ENCODE measurements around the gene ARHGEF7. TPM values are rescaled to one million over a fixed set of nuclear protein-coding genes. Genes with fewer than 3 reads are reported as not detected.

The ARHGEF7 gene
- total RNA-seq, 1 donor from 2014 or later: 73.7 TPM

DNA sequence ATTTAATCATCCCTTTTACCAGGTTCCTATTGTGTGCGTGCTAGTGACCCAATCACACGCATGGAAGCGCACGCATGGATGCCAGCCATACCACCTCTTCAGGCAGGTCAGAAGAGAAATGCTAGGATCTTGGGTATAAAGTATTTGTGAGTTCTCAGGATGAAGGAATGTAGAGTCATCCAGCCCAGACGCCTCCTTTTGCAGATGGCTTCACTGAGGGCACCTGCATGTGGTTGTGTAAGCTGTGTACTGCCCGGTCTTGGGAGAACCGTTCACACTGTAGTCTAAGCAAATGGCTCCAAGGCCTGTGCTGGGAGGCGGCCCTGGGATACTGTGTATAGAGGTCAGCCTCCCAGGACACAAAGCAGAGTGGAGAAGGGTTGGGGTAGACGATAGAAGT, 7.5 kb downstream of the ARHGEF7 start:
- TF ChIP-seq EZH2 (IDR thresholded peaks at IDR 0.05; ENCODE audit: insufficient read depth, low read length) (no peak), CTCF (IDR thresholded peaks at IDR 0.05; ENCODE audit: insufficient read depth, low read depth, low read length) (no peak)
- no peak overlapping the region for H3K4me3 Mint-ChIP-seq (ENCODE audit: unreplicated experiment)
- no peak overlapping the region for H3K27ac Mint-ChIP-seq (ENCODE audit: unreplicated experiment)
- peaks cover 4% of the 10 kb centered on the region for H4K20me1 ChIP-seq (ENCODE audit: insufficient read depth, low read length)
- H3K9me3 ChIP-seq (ENCODE audit: insufficient read depth, low read depth, low read length): no peaks in the 10 kb centered on the region
- H3K27me3 Mint-ChIP-seq (ENCODE audit: low read depth, unreplicated experiment): peaks cover 51% of the 10 kb centered on the region
- H3K9me3 Mint-ChIP-seq (ENCODE audit: unreplicated experiment): no peaks in the 10 kb centered on the region
- no peak overlapping the region for H3K9ac ChIP-seq (ENCODE audit: low read length)
- no peaks in the 10 kb centered on the region for H3K36me3 ChIP-seq (ENCODE audit: insufficient read depth, low read length)
- H3K27me3 ChIP-seq (ENCODE audit: insufficient read depth, low read length): peaks cover 2% of the 10 kb centered on the region
- no peak for FAIRE-seq
- H3K79me2 ChIP-seq (ENCODE audit: insufficient read depth, low read length): no peaks in the 10 kb centered on the region
- no peak for DNase-seq (ENCODE audit: low read depth)
- H3K27ac ChIP-seq (ENCODE audit: low read depth, low read length): no peak overlapping the region
- H3K4me1 Mint-ChIP-seq (ENCODE audit: low read depth, unreplicated experiment): no peaks in the 10 kb centered on the region
- no peaks in the 10 kb centered on the region for H3K4me1 ChIP-seq (ENCODE audit: insufficient read depth, low read length)
- no peak overlapping the region for H3K4me3 ChIP-seq (ENCODE audit: insufficient read depth, low read depth, low read length)
- no peak overlapping the region for H2AFZ ChIP-seq (ENCODE audit: low read depth, low read length)
- no peak overlapping the region for H3K4me2 ChIP-seq (ENCODE audit: low read length)
- H3K36me3 Mint-ChIP-seq (ENCODE audit: low read depth, unreplicated experiment): no peaks in the 10 kb centered on the region

- Histone ChIP-seq H4K20me1 (ENCODE audit: insufficient read depth, low read length) (peaks cover 4% of the 10 kb centered on the region), H3K27ac (ENCODE audit: low read depth, low read length) (no peak overlapping the region), H3K36me3 (ENCODE audit: insufficient read depth, low read length) (no peaks in the 10 kb centered on the region), H3K4me2 (ENCODE audit: low read length) (no peak overlapping the region), H3K4me3 (ENCODE audit: insufficient read depth, low read depth, low read length) (no peak overlapping the region), H3K9ac (ENCODE audit: low read length) (no peak overlapping the region), H2AFZ (ENCODE audit: low read depth, low read length) (no peak overlapping the region), H3K27me3 (ENCODE audit: insufficient read depth, low read length) (peaks cover 2% of the 10 kb centered on the region), H3K79me2 (ENCODE audit: insufficient read depth, low read length) (no peaks in the 10 kb centered on the region), H3K9me3 (ENCODE audit: insufficient read depth, low read depth, low read length) (no peaks in the 10 kb centered on the region), H3K4me1 (ENCODE audit: insufficient read depth, low read length) (no peaks in the 10 kb centered on the region)
- Mint-ChIP-seq H3K4me3 (ENCODE audit: unreplicated experiment) (no peak overlapping the region), H3K9me3 (ENCODE audit: unreplicated experiment) (peaks cover 2% of the 10 kb centered on the region), H3K36me3 (ENCODE audit: low read depth, unreplicated experiment) (no peaks in the 10 kb centered on the region), H3K4me1 (ENCODE audit: low read depth, unreplicated experiment) (no peaks in the 10 kb centered on the region), H3K27me3 (ENCODE audit: low read depth, unreplicated experiment) (peaks cover 48% of the 10 kb centered on the region), H3K27ac (ENCODE audit: unreplicated experiment) (no peak overlapping the region)
- TF ChIP-seq CTCF (IDR thresholded peaks at IDR 0.05; ENCODE audit: insufficient read depth, low read depth, low read length): no peak
- TF ChIP-seq EZH2 (IDR thresholded peaks at IDR 0.05; ENCODE audit: insufficient read depth, low read length): no peak
- FAIRE-seq (no peak), DNase-seq (ENCODE audit: low read depth) (no peak)
Measured at GRCh38 chr13:111123221-111123620, 8.1 kb downstream of the ARHGEF7 start.

DNA sequence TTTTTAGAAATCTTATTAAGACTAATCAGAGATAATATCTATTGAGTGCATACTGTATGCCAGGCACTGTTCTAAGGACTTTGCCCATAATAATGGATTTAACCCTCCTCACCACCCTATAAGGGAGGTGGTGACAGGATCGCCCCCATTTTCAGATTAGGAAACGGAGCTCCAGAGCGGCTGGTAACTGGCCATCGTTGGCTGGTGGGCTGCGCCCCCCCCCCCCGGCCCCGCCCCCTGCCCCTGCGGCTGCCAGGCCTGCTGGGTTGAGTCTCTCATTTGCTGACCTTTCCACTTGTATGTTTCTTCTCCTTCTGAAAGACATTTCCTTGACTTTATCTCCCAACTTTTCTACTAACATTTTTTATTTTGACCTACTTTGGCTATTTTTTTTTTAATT, 8.5 kb downstream of the ARHGEF7 start:
- H3K4me1 Mint-ChIP-seq (ENCODE audit: low read depth, unreplicated experiment): no peaks in the 10 kb centered on the region

More for the DNA sequence above, 8.5 kb downstream of the ARHGEF7 start:
- H2AFZ ChIP-seq (ENCODE audit: low read depth, low read length): no peak overlapping the region
- TF ChIP-seq EZH2 (IDR thresholded peaks at IDR 0.05; ENCODE audit: insufficient read depth, low read length) (no peak), CTCF (IDR thresholded peaks at IDR 0.05; ENCODE audit: insufficient read depth, low read depth, low read length) (no peak)
- H3K4me3 ChIP-seq (ENCODE audit: insufficient read depth, low read depth, low read length): no peak overlapping the region
- H3K4me3 Mint-ChIP-seq (ENCODE audit: unreplicated experiment): no peak overlapping the region
- H3K27ac ChIP-seq (ENCODE audit: low read depth, low read length): no peak overlapping the region
- no peaks in the 10 kb centered on the region for H3K4me1 ChIP-seq (ENCODE audit: insufficient read depth, low read length)
- no peak overlapping the region for H3K4me2 ChIP-seq (ENCODE audit: low read length)
- peaks cover 2% of the 10 kb centered on the region for H3K27me3 ChIP-seq (ENCODE audit: insufficient read depth, low read length)
- no peaks in the 10 kb centered on the region for H3K9me3 ChIP-seq (ENCODE audit: insufficient read depth, low read depth, low read length)
- H3K79me2 ChIP-seq (ENCODE audit: insufficient read depth, low read length): no peaks in the 10 kb centered on the region
- FAIRE-seq (no peak), DNase-seq (ENCODE audit: low read depth) (no peak)
- H3K36me3 ChIP-seq (ENCODE audit: insufficient read depth, low read length): no peaks in the 10 kb centered on the region
- H4K20me1 ChIP-seq (ENCODE audit: insufficient read depth, low read length): peaks cover 4% of the 10 kb centered on the region
- H3K27ac Mint-ChIP-seq (ENCODE audit: unreplicated experiment): no peak overlapping the region
- no peaks in the 10 kb centered on the region for H3K36me3 Mint-ChIP-seq (ENCODE audit: low read depth, unreplicated experiment)
- peaks cover 45% of the 10 kb centered on the region for H3K27me3 Mint-ChIP-seq (ENCODE audit: low read depth, unreplicated experiment)
- H3K9ac ChIP-seq (ENCODE audit: low read length): no peak overlapping the region
- H3K9me3 Mint-ChIP-seq (ENCODE audit: unreplicated experiment): peaks cover 2% of the 10 kb centered on the region
